ENCODE data around the gene CLSTN3.
A peak's percentile ranks its signal among the peaks of the same experiment; 100 is the strongest.

CLSTN3 gene

GRCh38 chr12:7129872-7130691 is at the start of gene CLSTN3:
TSS of gene CLSTN3 (plus strand) at chr12:7130371. CDS start at chr12:7130649, 278 bp downstream.
- DNase-seq: peak; percentile 83

GRCh38 chr12:7081037-7081436 is 49.1 kb upstream of the CLSTN3 start:
- DNase-seq: no peak

- no peak for DNase-seq
Observed at GRCh38 chr12:7083125-7083524, 47.0 kb upstream of the CLSTN3 start.

GRCh38 chr12:7089196-7089871 is 40.8 kb upstream of the CLSTN3 start:
- no peak for DNase-seq

GRCh38 chr12:7090222-7090998 is 39.8 kb upstream of the CLSTN3 start:
- no peak for DNase-seq

- DNase-seq: no peak
Observed at GRCh38 chr12:7091171-7091570, 39.0 kb upstream of the CLSTN3 start.

- no peak for DNase-seq
Observed at GRCh38 chr12:7091660-7092228, 38.4 kb upstream of the CLSTN3 start.

- peak; percentile 53 for DNase-seq
Observed at GRCh38 chr12:7092229-7092985, 37.8 kb upstream of the CLSTN3 start, which contains the start of gene C1R. TSS of gene C1R (minus strand) at chr12:7092445. CDS start at chr12:7092388, 57 bp downstream.

- no peak for DNase-seq
Observed at GRCh38 chr12:7092986-7093460, 37.1 kb upstream of the CLSTN3 start.

GRCh38 chr12:7093486-7093885 is 36.7 kb upstream of the CLSTN3 start:
- DNase-seq: no peak

GRCh38 chr12:7093892-7094291 is 36.3 kb upstream of the CLSTN3 start:
- no peak for DNase-seq

GRCh38 chr12:7096006-7096932 is 33.9 kb upstream of the CLSTN3 start:
- no peak for DNase-seq

GRCh38 chr12:7096979-7097378 is 33.2 kb upstream of the CLSTN3 start:
- no peak for DNase-seq

- no peak for DNase-seq
Observed at GRCh38 chr12:7099290-7099996, 30.7 kb upstream of the CLSTN3 start.

- no peak for DNase-seq
Observed at GRCh38 chr12:7100239-7100638, 29.9 kb upstream of the CLSTN3 start.

- DNase-seq: no peak
Observed at GRCh38 chr12:7101047-7101693, 29.0 kb upstream of the CLSTN3 start.

- no peak for DNase-seq
Observed at GRCh38 chr12:7101694-7102131, 28.5 kb upstream of the CLSTN3 start.

GRCh38 chr12:7102582-7102981 is 27.6 kb upstream of the CLSTN3 start:
- no peak for DNase-seq

GRCh38 chr12:7103837-7104584 is 26.2 kb upstream of the CLSTN3 start:
- DNase-seq: no peak
